ENCODE measurements around the gene TEAD4. TPM values are rescaled to one million over a fixed set of nuclear protein-coding genes. Genes with fewer than 3 reads are reported as not detected.

Gene TEAD4
- 71.2 TPM for polyA plus RNA-seq (2013, experiment 1 of 2)
- polyA plus RNA-seq (2013, experiment 2 of 2): 58.8 TPM

GRCh38 chr12:2959192-2959504, at the start of gene TEAD4:
Gene TEAD4, plus strand, starts transcription at chr12:2959397.
- H3K9me3 ChIP-seq (ENCODE audit: insufficient read depth, low read depth, low read length): no peaks in the 10 kb centered on the region
- H3K27me3 ChIP-seq (ENCODE audit: insufficient read depth, low read length): peaks cover 13% of the 10 kb centered on the region
- peak within 1 kb of the TSS; percentile 96 for H3K9ac ChIP-seq (ENCODE audit: low read depth, low read length)
- H3K4me3 ChIP-seq (ENCODE audit: low read length): peak within 1 kb of the TSS; percentile 66
- under 1% methylated on average over 49 of the region's 50 CpGs for WGBS
- peak within 1 kb of the TSS; percentile 95 for H3K27ac ChIP-seq (ENCODE audit: low read depth, low read length)
- no peaks in the 10 kb centered on the region for H3K36me3 ChIP-seq (ENCODE audit: insufficient read depth, low read length)
- H3K4me1 ChIP-seq (ENCODE audit: insufficient read depth, low read length): peaks cover 30% of the 10 kb centered on the region

GRCh38 chr12:2912216-2912575, 47.0 kb upstream of the TEAD4 start:
- peaks cover 10% of the 10 kb centered on the region for H3K36me3 ChIP-seq (ENCODE audit: insufficient read depth, low read length)
- H3K9ac ChIP-seq (ENCODE audit: low read depth, low read length): no peak overlapping the region; the same call in 1 of the 2 replicates
- no peaks in the 10 kb centered on the region for H3K9me3 ChIP-seq (ENCODE audit: insufficient read depth, low read depth, low read length)
- no peaks in the 10 kb centered on the region for H3K27me3 ChIP-seq (ENCODE audit: insufficient read depth, low read length)
- H3K4me1 ChIP-seq (ENCODE audit: insufficient read depth, low read length): peaks cover 18% of the 10 kb centered on the region
- no peak overlapping the region for H3K4me3 ChIP-seq (ENCODE audit: low read length)
- H3K27ac ChIP-seq (ENCODE audit: low read depth, low read length): peak overlapping the region; percentile 59; the same call in 1 of the 2 replicates
- WGBS: 93% methylated on average over 3 of the region's 3 CpGs

DNA sequence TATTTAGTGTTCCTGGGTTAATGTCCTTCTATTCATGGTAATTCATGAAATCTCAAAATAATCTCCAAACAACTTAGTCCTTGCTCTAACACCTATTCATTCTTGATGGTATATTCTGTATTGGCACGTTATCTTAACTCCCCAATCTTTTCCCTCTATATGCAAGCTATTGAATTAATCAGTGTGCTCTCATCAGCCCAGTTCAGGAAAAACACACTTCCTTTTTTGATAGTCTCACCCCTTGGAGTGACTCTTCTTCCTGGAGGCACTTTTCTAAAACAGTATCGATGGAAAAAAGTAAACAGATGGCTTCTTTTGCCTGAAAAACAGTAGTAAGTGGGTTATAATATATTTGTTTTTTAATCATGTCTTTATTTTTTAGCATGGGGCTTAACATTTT, 39.9 kb upstream of the TEAD4 start:
- Histone ChIP-seq H3K4me3 (ENCODE audit: low read length) (no peak overlapping the region), H3K27ac (ENCODE audit: low read depth, low read length) (no peak overlapping the region), H3K9ac (ENCODE audit: low read depth, low read length) (no peak overlapping the region), H3K4me1 (ENCODE audit: insufficient read depth, low read length) (peaks cover 14% of the 10 kb centered on the region), H3K9me3 (ENCODE audit: insufficient read depth, low read depth, low read length) (no peaks in the 10 kb centered on the region), H3K27me3 (ENCODE audit: insufficient read depth, low read length) (no peaks in the 10 kb centered on the region), H3K36me3 (ENCODE audit: insufficient read depth, low read length) (peaks cover 22% of the 10 kb centered on the region; the same call in 1 of the 2 replicates)
- whole genome bisulfite sequencing: 94% methylated on average over 2 of the region's 2 CpGs

- Histone ChIP-seq H3K4me1 (ENCODE audit: insufficient read depth, low read length) (peaks cover 14% of the 10 kb centered on the region), H3K9ac (ENCODE audit: low read depth, low read length) (peak overlapping the region; percentile 41; the same call in 1 of the 2 replicates), H3K36me3 (ENCODE audit: insufficient read depth, low read length) (peaks cover 32% of the 10 kb centered on the region), H3K4me3 (ENCODE audit: low read length) (no peak overlapping the region; the same call in 1 of the 2 replicates), H3K9me3 (ENCODE audit: insufficient read depth, low read depth, low read length) (no peaks in the 10 kb centered on the region), H3K27ac (ENCODE audit: low read depth, low read length) (peak overlapping the region; percentile 79; the same call in 1 of the 2 replicates), H3K27me3 (ENCODE audit: insufficient read depth, low read length) (no peaks in the 10 kb centered on the region)
- 34% methylated on average over 2 of the region's 2 CpGs for WGBS
Observed at GRCh38 chr12:2922329-2922728, 36.9 kb upstream of the TEAD4 start.

DNA sequence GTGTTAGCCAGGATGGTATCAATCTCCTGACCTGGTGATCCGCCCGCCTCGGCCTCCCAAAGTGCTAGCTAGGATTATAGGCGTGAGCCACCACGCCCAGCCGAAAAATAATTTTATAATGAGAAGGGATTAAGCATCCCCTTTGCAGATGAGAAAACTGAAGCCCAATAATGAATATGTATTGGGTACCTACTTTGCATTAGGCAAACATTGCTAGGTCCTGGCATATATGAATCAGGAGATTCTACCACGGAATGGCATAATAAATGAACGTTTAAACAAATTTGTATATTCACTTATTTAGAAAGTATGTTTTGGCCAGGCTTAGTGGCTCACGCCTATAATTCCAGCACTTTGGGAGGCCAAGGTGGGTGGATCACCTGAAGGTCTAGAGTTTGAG, 36.1 kb upstream of the TEAD4 start:
- WGBS: 96% methylated on average over 9 of the region's 9 CpGs
- no peaks in the 10 kb centered on the region for H3K9me3 ChIP-seq (ENCODE audit: insufficient read depth, low read depth, low read length)

DNA sequence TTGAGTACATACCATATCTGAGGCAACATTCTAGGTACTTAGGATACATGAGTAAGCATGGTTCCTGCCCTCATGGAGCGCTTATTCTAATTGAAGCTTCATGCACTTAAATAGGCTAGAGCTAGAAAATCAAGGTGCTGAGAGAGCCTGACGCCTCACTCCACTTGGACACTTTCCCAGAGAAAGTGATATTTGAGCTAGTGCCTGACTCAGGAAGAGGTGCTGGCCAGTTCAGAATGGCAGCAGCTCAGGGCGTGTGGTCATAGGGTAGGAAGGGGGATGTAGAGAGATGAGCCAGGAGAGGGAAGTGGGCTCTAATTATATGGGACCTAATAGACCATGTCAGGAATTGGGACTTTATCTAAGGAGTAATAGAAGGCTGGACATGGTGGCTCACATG, 35.2 kb upstream of the TEAD4 start:
- peaks cover 35% of the 10 kb centered on the region for H3K36me3 ChIP-seq (ENCODE audit: insufficient read depth, low read length)
- no peak overlapping the region for H3K27ac ChIP-seq (ENCODE audit: low read depth, low read length)
- no peak overlapping the region for H3K9ac ChIP-seq (ENCODE audit: low read depth, low read length)
- no peaks in the 10 kb centered on the region for H3K27me3 ChIP-seq (ENCODE audit: insufficient read depth, low read length)
- 93% methylated on average over 3 of the region's 3 CpGs for WGBS
- H3K4me1 ChIP-seq (ENCODE audit: insufficient read depth, low read length): peaks cover 14% of the 10 kb centered on the region
- H3K4me3 ChIP-seq (ENCODE audit: low read length): no peak overlapping the region
- H3K9me3 ChIP-seq (ENCODE audit: insufficient read depth, low read depth, low read length): no peaks in the 10 kb centered on the region

More for the DNA sequence above, 36.1 kb upstream of the TEAD4 start:
- Histone ChIP-seq H3K27ac (ENCODE audit: low read depth, low read length) (no peak overlapping the region; the same call in 1 of the 2 replicates), H3K4me3 (ENCODE audit: low read length) (no peak overlapping the region), H3K9ac (ENCODE audit: low read depth, low read length) (no peak overlapping the region), H3K27me3 (ENCODE audit: insufficient read depth, low read length) (no peaks in the 10 kb centered on the region), H3K36me3 (ENCODE audit: insufficient read depth, low read length) (peaks cover 35% of the 10 kb centered on the region), H3K4me1 (ENCODE audit: insufficient read depth, low read length) (peaks cover 14% of the 10 kb centered on the region)

DNA sequence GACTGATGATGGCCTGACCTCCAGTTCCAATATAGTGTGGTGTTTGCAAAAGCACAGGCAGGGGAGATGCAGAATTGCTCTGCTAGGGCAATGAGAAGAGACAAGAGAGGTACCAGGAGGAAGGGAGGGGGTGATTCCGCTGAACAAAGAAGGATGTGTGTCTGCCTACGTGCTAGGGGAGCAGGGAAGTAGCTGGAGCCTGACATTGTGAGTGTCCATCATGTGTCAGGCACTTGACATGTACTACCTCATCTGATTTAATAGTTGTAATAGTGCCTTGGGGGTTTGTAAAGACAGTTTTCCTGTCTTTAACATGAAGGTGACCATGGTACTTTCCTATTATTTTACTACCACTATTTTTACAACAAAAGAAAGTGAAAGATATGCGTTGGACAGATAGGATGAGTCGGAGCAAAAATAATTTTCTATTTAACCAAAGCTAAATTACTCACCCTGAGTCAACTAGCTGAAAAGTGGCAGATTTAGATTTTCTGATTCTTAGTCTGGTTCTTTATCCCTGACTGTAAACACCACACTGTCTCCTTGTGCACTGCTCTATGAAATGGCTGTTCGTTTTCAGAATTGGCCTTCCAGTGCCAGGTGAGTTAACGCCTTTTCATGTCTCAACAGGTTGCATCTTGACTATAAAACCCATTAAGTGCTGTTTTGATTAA, 33.7 kb upstream of the TEAD4 start:
- 93% methylated on average over 6 of the region's 6 CpGs for WGBS
- peaks cover 39% of the 10 kb centered on the region for H3K36me3 ChIP-seq (ENCODE audit: insufficient read depth, low read length)
- H3K27me3 ChIP-seq (ENCODE audit: insufficient read depth, low read length): no peaks in the 10 kb centered on the region
- no peak overlapping the region for H3K9ac ChIP-seq (ENCODE audit: low read depth, low read length)
- no peak overlapping the region for H3K27ac ChIP-seq (ENCODE audit: low read depth, low read length)
- peaks cover 14% of the 10 kb centered on the region for H3K4me1 ChIP-seq (ENCODE audit: insufficient read depth, low read length)
- no peak overlapping the region for H3K4me3 ChIP-seq (ENCODE audit: low read length)
- H3K9me3 ChIP-seq (ENCODE audit: insufficient read depth, low read depth, low read length): no peaks in the 10 kb centered on the region

DNA sequence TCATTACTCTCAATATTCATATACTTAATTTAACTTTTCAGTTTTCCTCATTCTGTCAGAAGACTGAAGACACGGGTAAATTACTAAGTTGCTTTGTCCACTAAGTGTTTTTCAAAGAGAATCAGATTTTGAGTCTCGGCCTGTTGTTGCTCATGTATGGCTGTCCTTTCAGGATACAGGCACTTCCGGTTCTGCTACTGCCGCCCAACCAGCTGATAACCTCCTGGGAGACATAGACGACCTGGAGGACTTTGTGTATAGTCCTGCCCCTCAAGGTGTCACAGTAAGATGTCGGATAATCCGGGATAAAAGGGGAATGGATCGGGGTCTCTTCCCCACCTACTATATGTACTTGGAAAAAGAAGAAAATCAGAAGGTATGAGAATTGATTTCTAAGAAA, 28.3 kb upstream of the TEAD4 start:
- Histone ChIP-seq H3K4me1 (ENCODE audit: insufficient read depth, low read length) (no peaks in the 10 kb centered on the region), H3K9ac (ENCODE audit: low read depth, low read length) (no peak overlapping the region), H3K27ac (ENCODE audit: low read depth, low read length) (no peak overlapping the region), H3K36me3 (ENCODE audit: insufficient read depth, low read length) (peaks cover 49% of the 10 kb centered on the region), H3K9me3 (ENCODE audit: insufficient read depth, low read depth, low read length) (no peaks in the 10 kb centered on the region), H3K27me3 (ENCODE audit: insufficient read depth, low read length) (no peaks in the 10 kb centered on the region), H3K4me3 (ENCODE audit: low read length) (no peak overlapping the region)
- WGBS: 90% methylated on average over 6 of the region's 8 CpGs

DNA sequence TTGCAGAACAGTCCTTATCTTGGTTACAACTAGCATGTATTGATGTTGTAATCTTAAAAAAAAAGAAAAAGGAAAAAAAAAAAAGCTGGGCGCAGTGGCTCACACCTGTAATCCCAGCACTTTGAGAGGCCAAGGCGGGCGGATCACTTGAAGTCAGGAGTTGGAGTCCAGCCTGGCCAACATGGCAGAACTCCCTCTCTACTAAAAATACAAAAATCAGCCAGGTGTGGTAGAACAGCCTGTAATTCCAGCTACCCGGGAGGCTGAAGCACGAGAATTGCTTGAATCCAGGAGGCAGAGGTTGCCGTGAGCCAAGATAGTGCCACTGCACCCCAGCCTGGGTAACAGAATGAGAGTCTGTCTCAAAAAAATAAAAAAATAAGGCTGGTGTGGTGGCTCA, 25.6 kb upstream of the TEAD4 start:
- H3K36me3 ChIP-seq (ENCODE audit: insufficient read depth, low read length): peaks cover 55% of the 10 kb centered on the region
- no peaks in the 10 kb centered on the region for H3K4me1 ChIP-seq (ENCODE audit: insufficient read depth, low read length)
- no peaks in the 10 kb centered on the region for H3K27me3 ChIP-seq (ENCODE audit: insufficient read depth, low read length)
- 96% methylated on average over 6 of the region's 6 CpGs for WGBS
- H3K9ac ChIP-seq (ENCODE audit: low read depth, low read length): no peak overlapping the region
- no peak overlapping the region for H3K27ac ChIP-seq (ENCODE audit: low read depth, low read length)
- H3K4me3 ChIP-seq (ENCODE audit: low read length): no peak overlapping the region
- no peaks in the 10 kb centered on the region for H3K9me3 ChIP-seq (ENCODE audit: insufficient read depth, low read depth, low read length)

DNA sequence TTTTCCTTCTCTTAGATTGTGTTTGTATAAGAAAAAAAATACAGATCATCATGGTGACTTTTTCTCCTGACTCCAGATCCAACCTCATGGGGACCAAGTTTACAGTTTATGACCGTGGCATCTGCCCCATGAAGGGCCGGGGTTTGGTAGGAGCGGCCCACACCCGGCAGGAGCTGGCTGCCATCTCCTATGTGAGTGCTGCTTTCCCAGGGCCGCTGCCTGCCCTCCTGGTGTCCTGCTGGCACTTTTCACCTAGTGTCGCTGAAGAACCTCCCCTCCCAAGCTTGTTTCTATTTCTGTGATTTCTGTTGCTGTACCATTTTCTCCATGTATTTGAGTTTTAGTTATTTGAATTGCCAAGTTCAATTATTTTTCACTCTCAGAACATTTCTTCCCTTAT, 24.8 kb upstream of the TEAD4 start:
- Histone ChIP-seq H3K4me3 (ENCODE audit: low read length) (no peak overlapping the region), H3K27ac (ENCODE audit: low read depth, low read length) (no peak overlapping the region), H3K9ac (ENCODE audit: low read depth, low read length) (no peak overlapping the region), H3K9me3 (ENCODE audit: insufficient read depth, low read depth, low read length) (no peaks in the 10 kb centered on the region), H3K27me3 (ENCODE audit: insufficient read depth, low read length) (no peaks in the 10 kb centered on the region), H3K4me1 (ENCODE audit: insufficient read depth, low read length) (no peaks in the 10 kb centered on the region), H3K36me3 (ENCODE audit: insufficient read depth, low read length) (peaks cover 63% of the 10 kb centered on the region)
- WGBS: 93% methylated on average over 6 of the region's 6 CpGs

- H3K4me1 ChIP-seq (ENCODE audit: insufficient read depth, low read length): no peaks in the 10 kb centered on the region
- 95% methylated on average over 11 of the region's 11 CpGs for WGBS
- no peak overlapping the region for H3K4me3 ChIP-seq (ENCODE audit: low read length)
- peaks cover 64% of the 10 kb centered on the region for H3K36me3 ChIP-seq (ENCODE audit: insufficient read depth, low read length)
- no peaks in the 10 kb centered on the region for H3K27me3 ChIP-seq (ENCODE audit: insufficient read depth, low read length)
- no peaks in the 10 kb centered on the region for H3K9me3 ChIP-seq (ENCODE audit: insufficient read depth, low read depth, low read length)
- H3K9ac ChIP-seq (ENCODE audit: low read depth, low read length): no peak overlapping the region
- H3K27ac ChIP-seq (ENCODE audit: low read depth, low read length): no peak overlapping the region
Observed at GRCh38 chr12:2936301-2936700, 22.9 kb upstream of the TEAD4 start.

- H3K36me3 ChIP-seq (ENCODE audit: insufficient read depth, low read length): peaks cover 55% of the 10 kb centered on the region
- no peak overlapping the region for H3K27ac ChIP-seq (ENCODE audit: low read depth, low read length)
- 96% methylated on average over 2 of the region's 3 CpGs for WGBS
- no peak overlapping the region for H3K9ac ChIP-seq (ENCODE audit: low read depth, low read length)
- no peaks in the 10 kb centered on the region for H3K4me1 ChIP-seq (ENCODE audit: insufficient read depth, low read length)
- H3K9me3 ChIP-seq (ENCODE audit: insufficient read depth, low read depth, low read length): no peaks in the 10 kb centered on the region
- no peak overlapping the region for H3K4me3 ChIP-seq (ENCODE audit: low read length)
- no peaks in the 10 kb centered on the region for H3K27me3 ChIP-seq (ENCODE audit: insufficient read depth, low read length)
Observed at GRCh38 chr12:2937500-2937899, 21.7 kb upstream of the TEAD4 start.
